Measurements from ENCODE around the gene MDM2.
"Not testable (repeated sequence)": the region's sequence is repeated elsewhere in the genome, so short reads cannot be mapped to it uniquely, and the experiment has no call there.

Gene MDM2

GRCh38 chr12:68785358-68785757, 22.6 kb upstream of the MDM2 start:
- in situ Hi-C loops (cut with MboI; ENCODE audit: low sequenced_read_pairs): no loop called here

GRCh38 chr12:68785823-68786222, 22.2 kb upstream of the MDM2 start:
- in situ Hi-C loops (cut with MboI; ENCODE audit: low sequenced_read_pairs): no loop called here

DNA sequence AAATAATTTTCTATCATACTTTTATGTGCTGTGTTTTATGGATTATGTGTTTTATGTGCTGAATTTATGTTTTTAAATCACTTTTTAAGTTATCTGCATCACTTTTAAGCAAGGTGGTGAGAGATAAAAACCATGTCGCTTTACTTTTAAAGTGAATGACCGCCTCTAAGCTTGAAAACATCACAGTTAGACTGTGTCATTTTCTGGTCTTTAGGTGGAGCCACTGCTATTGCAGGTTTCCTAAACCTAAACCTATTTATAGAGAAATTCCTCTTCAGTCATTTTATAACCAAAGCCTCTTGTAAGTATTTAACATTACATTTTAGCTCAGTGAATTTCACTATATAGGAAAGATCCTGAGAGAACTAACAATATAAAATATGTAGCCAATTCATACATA, 21.0 kb upstream of the MDM2 start:
- in situ Hi-C loops (cut with MboI; ENCODE audit: low sequenced_read_pairs): no loop called here

- in situ Hi-C loops (cut with MboI; ENCODE audit: low sequenced_read_pairs): no loop called here
Observed at GRCh38 chr12:68788554-68789143, 19.3 kb upstream of the MDM2 start.

- in situ Hi-C loops (cut with MboI; ENCODE audit: low sequenced_read_pairs): no loop called here
Observed at GRCh38 chr12:68789144-68789878, 18.7 kb upstream of the MDM2 start.

- in situ Hi-C loops (cut with MboI; ENCODE audit: low sequenced_read_pairs): no loop called here
Observed at GRCh38 chr12:68790081-68790951, 17.7 kb upstream of the MDM2 start.

GRCh38 chr12:68790952-68791234, 17.1 kb upstream of the MDM2 start:
- in situ Hi-C loops (cut with MboI; ENCODE audit: low sequenced_read_pairs): no loop called here

DNA sequence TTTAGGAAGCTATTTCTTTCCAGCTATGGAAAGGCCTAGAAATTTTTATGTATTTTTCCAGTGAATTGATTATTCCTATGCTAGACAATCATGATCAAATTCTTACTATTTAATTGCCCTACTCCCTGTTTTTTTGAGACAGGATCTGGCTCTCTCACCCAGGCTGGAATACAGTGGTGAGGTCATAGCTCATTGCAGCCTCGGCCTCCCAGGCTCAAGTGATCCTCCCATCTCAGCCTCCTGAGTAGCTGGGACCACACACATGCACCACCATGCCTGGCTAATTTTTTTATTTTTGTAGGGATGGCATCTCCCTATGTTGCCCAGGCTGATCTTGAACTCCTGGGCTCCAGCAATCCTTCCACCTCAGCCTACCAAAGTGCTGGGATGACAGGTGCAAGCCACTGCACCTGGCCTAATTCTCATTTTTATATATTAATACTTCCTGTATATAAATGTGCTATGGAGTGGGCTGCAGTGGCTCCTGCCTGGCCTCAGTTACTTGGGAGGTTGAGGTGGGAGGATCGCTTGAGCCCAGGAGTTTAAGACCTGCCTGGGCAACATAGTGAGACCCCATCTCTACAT, 16.0 kb upstream of the MDM2 start:
- in situ Hi-C loops (cut with MboI; ENCODE audit: low sequenced_read_pairs): no loop called here

DNA sequence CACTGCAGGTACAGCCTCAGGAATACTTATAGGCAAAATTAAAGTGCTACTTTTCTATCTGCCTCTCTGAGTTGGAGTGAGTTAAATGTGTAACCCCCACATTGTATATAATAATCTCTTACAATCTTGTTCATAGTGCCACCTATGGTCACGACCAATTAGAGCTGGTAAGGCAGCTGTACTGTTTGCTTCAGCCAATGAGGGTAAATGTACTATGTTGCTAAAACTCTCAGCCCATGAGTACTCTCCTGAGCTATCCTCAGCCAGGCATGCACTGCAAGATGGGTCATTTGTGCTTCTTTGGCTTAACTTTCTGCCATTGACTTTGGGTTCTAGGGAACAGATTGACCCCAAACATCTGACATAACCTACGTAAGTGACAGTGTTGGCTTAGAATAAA, 15.0 kb upstream of the MDM2 start:
- in situ Hi-C loops (cut with MboI; ENCODE audit: low sequenced_read_pairs): no loop called here

DNA sequence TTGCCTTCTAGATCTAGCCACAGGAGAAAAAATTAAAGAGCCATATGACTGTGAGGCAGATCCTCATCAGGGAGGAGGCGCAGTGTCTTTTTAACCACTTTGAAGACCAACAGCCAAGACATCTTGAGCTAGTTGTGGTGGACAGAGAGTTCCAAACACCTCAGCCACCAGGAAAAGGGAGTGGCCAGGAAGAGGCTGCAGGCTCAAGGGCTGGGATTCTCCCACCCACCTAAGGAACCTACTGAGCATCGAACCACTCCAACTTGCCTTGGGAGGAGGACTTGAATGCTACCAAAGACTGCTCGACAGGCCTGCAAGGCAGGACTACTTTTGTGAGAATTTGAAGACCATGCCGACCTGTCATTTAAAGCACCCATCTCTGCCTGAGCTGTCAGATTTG, 14.5 kb upstream of the MDM2 start:
- in situ Hi-C loops (cut with MboI; ENCODE audit: low sequenced_read_pairs): no loop called here

DNA sequence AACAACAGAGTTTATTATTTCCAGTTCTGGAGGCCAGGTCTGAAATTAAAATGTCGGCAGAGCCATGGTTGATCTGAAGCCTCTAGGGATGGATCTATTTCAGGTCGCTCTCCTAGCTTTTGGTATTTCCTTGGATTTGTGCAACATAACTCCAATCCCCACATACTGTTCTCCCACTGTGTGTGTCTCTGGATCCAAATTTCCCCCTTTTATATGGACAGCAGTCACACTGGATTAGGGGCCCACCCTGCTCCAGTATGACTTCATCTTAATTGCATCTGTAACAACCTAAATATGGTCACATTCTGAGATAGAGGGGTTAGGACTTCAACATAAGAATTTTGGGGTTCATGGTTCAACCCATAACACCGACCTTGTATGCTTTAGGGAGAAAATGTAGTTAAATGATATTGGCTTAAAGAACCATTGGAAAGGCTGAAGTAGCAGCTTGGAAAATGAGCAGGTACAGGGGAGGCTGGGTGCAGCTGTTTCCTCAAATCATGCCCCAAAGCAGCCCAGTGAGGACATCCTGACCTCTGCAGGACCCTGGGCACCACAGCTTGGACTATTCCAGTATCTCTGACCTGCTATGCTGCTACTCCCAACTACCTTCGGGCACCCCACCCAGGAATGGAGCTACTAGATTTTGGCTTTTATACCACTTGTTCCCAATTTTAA, 13.9 kb upstream of the MDM2 start:
- in situ Hi-C loops (cut with MboI; ENCODE audit: low sequenced_read_pairs): no loop called here

GRCh38 chr12:68794653-68795251, 13.2 kb upstream of the MDM2 start:
- in situ Hi-C loops (cut with MboI; ENCODE audit: low sequenced_read_pairs): no loop called here

DNA sequence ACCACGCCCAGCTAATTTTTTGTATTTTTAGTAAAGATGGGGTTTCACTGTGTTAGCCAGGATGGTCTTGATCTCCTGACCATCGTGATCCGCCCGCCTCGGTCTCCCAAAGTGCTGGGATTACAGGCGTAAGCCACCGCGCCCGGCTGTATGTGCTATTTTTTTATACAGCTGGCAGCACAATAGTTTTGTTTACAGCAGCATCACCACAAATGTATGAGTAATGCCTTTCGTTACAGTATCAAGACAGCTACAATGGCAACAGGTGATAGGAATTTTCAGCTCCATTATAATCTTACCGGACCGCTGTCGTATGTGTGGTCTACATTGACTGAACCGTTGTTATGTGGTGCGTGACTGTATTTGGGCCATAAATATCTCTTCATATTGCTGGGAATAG, 11.6 kb upstream of the MDM2 start:
- in situ Hi-C loops (cut with MboI; ENCODE audit: low sequenced_read_pairs): no loop called here

- in situ Hi-C loops (cut with MboI; ENCODE audit: low sequenced_read_pairs): no loop called here
Observed at GRCh38 chr12:68798882-68799234, 9.1 kb upstream of the MDM2 start.

GRCh38 chr12:68800294-68800693, 7.7 kb upstream of the MDM2 start:
- in situ Hi-C loops (cut with MboI; ENCODE audit: low sequenced_read_pairs): no loop called here

DNA sequence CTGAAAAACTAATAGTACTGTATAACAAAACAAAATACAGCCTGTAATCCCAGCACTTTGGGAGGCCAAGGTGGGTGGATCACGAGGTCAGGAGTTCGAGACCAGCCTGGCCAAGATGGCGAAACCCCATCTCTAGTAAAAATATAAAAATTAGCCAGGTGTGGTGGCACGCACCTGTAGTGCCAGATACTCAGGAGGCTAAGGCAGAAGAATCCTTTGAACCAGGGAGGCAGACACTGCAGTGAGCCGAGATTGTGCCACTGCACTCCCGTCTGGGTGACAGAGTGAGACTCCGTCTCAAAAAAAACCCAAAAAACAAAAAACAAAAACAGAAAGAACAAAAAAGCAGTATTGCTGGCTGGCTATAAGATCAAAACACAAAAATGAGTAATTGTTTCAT, 6.9 kb upstream of the MDM2 start:
- in situ Hi-C loops (cut with MboI; ENCODE audit: low sequenced_read_pairs): not testable (repeated sequence)

DNA sequence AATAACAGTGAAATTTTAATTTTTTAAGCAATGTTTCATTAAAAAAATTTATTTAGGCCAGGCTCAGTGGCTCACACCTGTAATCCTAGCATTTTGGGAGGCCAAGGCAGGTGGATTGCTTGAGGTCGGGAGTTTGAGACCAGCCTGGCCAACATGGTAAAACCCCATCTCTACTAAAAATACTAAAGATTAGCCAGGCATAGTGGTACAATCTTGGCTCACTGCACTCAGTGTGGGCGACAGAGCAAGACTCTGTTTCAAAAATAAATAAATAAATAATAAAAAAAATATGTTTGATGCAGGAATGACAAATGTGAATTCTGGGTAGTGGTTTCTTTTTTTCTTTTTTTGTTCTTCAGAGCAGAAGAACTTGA, 5.6 kb upstream of the MDM2 start:
- in situ Hi-C loops (cut with MboI; ENCODE audit: low sequenced_read_pairs): not testable (repeated sequence)

- in situ Hi-C loops (cut with MboI; ENCODE audit: low sequenced_read_pairs): not testable (repeated sequence)
Observed at GRCh38 chr12:68802911-68803651, 4.9 kb upstream of the MDM2 start.

DNA sequence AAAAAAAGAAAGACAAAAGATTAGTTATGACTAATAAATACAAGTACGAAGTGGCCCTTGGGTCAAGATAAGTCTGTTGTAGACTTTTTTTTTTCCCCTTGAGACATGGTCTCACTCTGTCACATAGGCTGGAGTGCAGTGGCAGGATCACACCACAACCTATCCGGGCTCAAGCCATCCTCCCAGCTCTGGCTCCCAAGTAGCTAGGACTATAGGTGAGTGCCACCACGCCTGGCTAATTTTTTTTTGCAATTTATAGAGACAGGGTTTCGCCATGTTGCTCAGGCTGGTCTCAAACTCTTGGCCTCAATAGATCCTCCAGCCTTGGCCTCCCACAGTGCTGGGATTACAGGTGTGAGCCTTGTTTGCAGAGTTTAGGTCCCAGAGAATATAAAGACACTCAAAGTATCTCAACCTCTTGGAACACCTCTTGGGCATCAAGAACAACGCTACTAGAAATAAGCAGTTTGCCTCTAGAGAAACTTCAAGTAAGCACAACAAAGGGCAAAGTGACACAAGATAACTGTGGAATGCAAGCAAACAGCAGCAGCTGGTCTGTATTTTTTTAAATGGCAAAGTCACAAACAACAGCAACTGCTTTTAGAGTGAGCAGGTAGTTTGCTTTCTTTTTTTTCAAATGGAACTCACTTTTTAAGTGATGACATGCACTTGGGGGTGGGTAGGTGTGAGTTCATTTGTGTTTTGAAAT, 3.9 kb upstream of the MDM2 start:
- in situ Hi-C loops (cut with MboI; ENCODE audit: low sequenced_read_pairs): no loop called here
